ENCODE results near the gene CORO2B.

DNA sequence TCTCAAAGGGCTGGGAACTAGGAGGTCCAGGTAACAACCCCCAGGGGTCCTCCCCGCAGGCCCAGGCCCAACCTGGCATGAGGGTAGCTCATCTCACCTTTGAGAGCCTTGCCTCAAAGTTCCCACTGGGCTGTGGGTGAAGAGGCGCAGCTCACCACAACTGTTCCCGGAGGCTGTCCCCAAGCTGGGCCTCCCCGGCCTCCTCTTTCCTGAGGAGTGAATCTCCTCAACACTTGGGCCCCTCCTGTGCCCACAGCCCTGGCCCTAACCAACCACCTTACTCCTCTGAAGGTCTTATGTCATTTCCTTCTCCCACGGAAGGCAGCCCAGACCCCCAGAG, 27.5 kb upstream of the CORO2B start:
- no peak for TF ChIP-seq POLR2AphosphoS5 (IDR thresholded peaks at IDR 0.05; ENCODE audit: low read depth, low read length)
- no peak for TF ChIP-seq FOXJ3 (CRISPR knock-in tag; IDR thresholded peaks at IDR 0.05)
- TF ChIP-seq TAF1 (IDR thresholded peaks at IDR 0.05; ENCODE audit: borderline replicate concordance, low read depth, low read length): no peak
- TF ChIP-seq, protein P1, sequence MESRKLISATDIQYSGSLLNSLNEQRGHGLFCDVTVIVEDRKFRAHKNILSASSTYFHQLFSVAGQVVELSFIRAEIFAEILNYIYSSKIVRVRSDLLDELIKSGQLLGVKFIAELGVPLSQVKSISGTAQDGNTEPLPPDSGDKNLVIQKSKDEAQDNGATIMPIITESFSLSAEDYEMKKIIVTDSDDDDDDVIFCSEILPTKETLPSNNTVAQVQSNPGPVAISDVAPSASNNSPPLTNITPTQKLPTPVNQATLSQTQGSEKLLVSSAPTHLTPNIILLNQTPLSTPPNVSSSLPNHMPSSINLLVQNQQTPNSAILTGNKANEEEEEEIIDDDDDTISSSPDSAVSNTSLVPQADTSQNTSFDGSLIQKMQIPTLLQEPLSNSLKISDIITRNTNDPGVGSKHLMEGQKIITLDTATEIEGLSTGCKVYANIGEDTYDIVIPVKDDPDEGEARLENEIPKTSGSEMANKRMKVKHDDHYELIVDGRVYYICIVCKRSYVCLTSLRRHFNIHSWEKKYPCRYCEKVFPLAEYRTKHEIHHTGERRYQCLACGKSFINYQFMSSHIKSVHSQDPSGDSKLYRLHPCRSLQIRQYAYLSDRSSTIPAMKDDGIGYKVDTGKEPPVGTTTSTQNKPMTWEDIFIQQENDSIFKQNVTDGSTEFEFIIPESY (IDR thresholded peaks at IDR 0.05; ENCODE audit: borderline replicate concordance, low read depth): no peak
- TF ChIP-seq, protein P2, sequence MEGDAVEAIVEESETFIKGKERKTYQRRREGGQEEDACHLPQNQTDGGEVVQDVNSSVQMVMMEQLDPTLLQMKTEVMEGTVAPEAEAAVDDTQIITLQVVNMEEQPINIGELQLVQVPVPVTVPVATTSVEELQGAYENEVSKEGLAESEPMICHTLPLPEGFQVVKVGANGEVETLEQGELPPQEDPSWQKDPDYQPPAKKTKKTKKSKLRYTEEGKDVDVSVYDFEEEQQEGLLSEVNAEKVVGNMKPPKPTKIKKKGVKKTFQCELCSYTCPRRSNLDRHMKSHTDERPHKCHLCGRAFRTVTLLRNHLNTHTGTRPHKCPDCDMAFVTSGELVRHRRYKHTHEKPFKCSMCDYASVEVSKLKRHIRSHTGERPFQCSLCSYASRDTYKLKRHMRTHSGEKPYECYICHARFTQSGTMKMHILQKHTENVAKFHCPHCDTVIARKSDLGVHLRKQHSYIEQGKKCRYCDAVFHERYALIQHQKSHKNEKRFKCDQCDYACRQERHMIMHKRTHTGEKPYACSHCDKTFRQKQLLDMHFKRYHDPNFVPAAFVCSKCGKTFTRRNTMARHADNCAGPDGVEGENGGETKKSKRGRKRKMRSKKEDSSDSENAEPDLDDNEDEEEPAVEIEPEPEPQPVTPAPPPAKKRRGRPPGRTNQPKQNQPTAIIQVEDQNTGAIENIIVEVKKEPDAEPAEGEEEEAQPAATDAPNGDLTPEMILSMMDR (IDR thresholded peaks at IDR 0.05): no peak
